Hematopoietic multipotent progenitor cell treated with erythropoietin and hydrocortisone succinate and interleukin-3 and kit ligand, for 6 days (in vitro differentiated cells): Measurements from ENCODE around the gene LIG4.
A peak's percentile ranks its signal among the peaks of the same experiment; 100 is the strongest.

Source experiments
- DNase-seq: peaks from one replicate; pipeline ENCODE4 v3.0.0-alpha.2; 2015

The LIG4 gene

GRCh38 chr13:108193806-108194205 is 21.5 kb downstream of the LIG4 start:
- no peak for DNase-seq

GRCh38 chr13:108190897-108191296 is 24.4 kb downstream of the LIG4 start:
- no peak for DNase-seq

- no peak for DNase-seq
These were observed 27.1 kb downstream of the LIG4 start for GRCh38 chr13:108188260-108188659.

GRCh38 chr13:108185223-108185622 is 30.1 kb downstream of the LIG4 start:
- no peak for DNase-seq

- DNase-seq: no peak
These were observed 32.7 kb downstream of the LIG4 start for GRCh38 chr13:108182652-108183051.

- DNase-seq: no peak
These were observed 37.3 kb downstream of the LIG4 start for GRCh38 chr13:108178078-108178477.

- DNase-seq: peak; percentile 72
These were observed 38.6 kb downstream of the LIG4 start for GRCh38 chr13:108176685-108177274.

GRCh38 chr13:108168929-108169328 is 46.4 kb downstream of the LIG4 start:
- DNase-seq: no peak

GRCh38 chr13:108166078-108166477 is 49.3 kb downstream of the LIG4 start:
- no peak for DNase-seq

- no peak for DNase-seq
These were observed 56.6 kb downstream of the LIG4 start for GRCh38 chr13:108158746-108159145.
